KBM-7 (cell line): Measurements from ENCODE around the gene DNAJC11.

ENCODE experiments used
- DNase-seq: peaks from one replicate; pipeline ENCODE4 v3.0.0-alpha.2; 2015
- in situ Hi-C: fragments of 300-500 bp; cut with MboI; formaldehyde crosslinking; loops from 2 replicates; pipeline ENCODE4 v1.14.3; 2020; ENCODE audit warnings: low sequenced_read_pairs, low pct_unique_long_range_greater_than_20kb, mixed read lengths

The DNAJC11 gene

GRCh38 chr1:6632588-6633514 is 68.8 kb downstream of the DNAJC11 start:
- DNase-seq, result no peak
- in situ Hi-C loops, result no loop called here

DNA sequence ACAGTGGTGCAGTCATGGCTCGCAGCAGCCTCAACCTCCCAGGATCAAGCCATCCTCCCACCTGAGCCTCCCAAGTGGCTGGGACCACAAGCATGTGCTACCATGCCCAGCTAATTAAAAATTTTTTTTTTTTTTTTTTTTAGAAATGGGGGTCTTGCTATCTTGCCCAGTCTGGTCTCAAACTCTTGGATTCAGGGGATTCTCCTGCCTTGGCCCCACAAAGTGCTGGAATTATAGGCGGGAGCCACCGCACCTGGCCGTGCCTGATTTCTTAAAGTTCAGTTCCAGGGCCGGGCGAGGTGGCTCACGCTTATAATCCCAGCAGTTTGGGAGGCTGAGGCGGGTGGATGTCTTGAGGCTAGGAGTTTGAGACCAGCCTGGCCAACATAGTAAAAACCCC is 70.6 kb downstream of the DNAJC11 start:
- DNase-seq, result no peak
- in situ Hi-C loops, result no loop called here

GRCh38 chr1:6630027-6630426 is 71.6 kb downstream of the DNAJC11 start:
- in situ Hi-C loops, result no loop called here
- DNase-seq, result no peak

- no peak for DNase-seq
- in situ Hi-C loops, result no loop called here
Measured at GRCh38 chr1:6628971-6629479, 72.6 kb downstream of the DNAJC11 start.

GRCh38 chr1:6627841-6628545 is 73.6 kb downstream of the DNAJC11 start:
- in situ Hi-C loops, result no loop called here
- DNase-seq, result no peak

DNA sequence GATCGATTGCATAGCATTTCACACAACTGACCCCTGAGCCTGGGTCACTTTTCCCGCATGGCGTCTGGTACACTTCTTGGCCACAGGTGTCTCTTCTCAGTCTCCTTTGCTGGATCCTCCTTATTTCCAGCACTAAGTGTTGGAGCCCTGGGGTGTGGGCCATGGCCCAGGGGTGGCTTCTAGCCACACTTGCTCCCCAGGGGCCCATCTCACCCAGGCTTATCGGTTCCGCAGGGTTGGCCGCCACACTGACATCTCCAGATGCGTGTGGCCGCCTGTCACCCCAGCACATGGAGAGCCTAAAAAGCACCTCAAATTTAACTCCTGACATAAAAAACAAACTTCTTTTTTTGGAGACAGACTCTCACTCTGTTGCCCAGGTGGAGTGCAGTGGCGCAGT is 74.6 kb downstream of the DNAJC11 start:
- in situ Hi-C loops, result no loop called here
- no peak for DNase-seq

DNA sequence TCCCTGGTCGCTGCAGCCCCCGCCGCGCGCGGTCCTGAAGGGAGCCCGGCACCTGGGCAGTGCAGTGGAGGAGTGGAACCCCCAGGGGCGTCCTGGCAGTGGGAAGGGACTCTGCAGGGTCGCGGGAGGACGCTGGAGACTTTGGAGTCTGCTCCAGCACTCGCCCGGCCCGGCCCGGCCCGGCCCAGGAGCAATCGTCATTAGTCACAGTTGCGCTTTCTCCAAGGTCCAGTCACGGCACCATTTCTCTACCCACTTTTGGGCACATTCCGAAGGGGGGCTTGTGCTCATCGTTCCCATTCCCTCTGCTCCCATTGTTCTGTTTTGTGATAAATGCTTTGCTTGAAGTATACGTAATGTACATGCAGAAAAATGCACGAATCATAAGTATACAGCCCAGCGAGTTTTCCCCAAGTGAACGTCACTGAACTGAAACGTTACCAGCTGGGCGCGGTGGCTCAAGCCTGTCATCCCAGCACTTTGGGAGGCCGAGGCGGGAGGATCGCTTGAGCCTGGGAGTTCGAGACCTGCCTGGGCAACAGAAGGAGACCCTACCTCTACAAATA is 75.9 kb downstream of the DNAJC11 start:
- in situ Hi-C loops, result no loop called here
- DNase-seq, result peak; percentile 18

DNA sequence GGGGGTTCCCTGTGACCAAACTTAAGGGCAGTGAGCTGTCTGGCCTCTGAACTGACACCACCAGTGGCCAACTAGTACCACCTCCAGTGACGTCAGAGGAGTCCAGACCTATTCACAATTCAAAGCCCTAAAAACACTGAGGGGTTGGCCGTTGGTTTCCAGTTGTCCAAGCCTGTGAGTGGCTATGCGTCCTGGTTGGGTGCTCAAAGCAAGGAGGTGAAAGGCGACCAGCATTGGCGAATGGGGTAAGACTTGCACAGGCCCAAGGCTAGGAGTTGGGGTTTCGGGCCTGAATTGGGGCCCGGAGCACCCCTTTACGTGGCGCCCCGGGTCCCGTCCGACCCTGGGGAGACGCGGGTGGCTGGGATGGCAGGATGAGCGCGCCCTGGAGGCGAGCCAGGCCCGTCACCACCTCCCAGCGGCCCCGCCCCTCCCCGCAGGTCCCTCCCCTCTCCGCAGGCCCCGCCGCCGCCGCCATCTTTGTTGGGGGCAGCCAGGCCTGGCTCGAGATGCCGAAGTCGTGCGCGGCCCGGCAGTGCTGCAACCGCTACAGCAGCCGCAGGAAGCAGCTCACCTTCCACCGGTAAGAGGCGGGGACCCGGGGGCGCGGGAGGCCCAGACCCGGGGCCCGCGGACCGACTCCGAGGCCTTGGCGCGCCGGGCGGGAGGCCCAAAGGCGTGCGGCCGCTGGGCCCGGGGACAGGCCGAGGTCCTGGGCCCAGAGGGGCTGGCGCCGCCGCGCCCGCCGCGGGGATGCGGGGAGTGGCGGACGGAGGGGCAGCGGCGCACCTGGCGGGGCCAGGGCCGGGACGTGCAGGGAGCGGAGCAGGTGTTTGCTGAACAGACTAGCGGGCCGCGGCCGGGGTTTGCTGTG is 76.7 kb downstream of the DNAJC11 start, which contains the start of gene THAP3:
THAP3 (plus strand) TSS at position 159 of the 874 bp plus-strand sequence; CDS start at position 510, 351 bp downstream.
- in situ Hi-C loops, result no loop called here
- peak; percentile 74 for DNase-seq

DNA sequence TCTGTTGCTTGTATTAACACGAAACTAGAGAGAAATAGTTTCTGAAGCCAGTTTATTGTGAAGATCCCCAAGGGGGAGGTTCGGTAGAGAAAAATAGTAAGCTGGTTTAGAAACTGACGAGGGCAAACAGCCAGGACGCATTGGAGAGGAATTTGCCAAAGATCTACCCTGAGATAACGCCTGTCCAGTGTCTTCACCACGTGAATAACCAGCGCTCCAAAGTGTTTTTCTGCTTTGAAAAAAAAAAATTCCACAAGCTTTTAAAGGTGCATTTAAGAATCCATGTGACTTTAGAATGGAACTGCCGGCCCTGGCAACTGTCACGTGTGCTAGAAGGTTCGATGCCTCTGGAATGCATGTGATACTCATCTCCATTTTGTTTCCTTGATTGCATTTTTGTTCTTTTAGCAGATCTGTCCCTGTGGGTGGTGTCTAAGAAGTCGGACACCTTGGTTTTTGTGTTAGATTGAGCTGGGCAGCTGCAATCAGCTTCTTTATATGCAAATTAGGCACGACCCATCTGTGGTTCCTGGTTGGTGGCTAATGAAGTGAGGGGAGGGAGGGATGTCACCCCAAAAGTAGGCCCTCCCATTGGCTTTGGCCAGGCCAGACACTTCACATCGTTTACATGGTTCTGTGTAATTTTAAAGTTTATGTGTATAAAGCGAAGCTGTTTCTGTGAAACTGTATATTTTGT is 78.2 kb downstream of the DNAJC11 start:
- in situ Hi-C loops, result no loop called here
- DNase-seq, result no peak

GRCh38 chr1:6622396-6623152 is 79.0 kb downstream of the DNAJC11 start:
- in situ Hi-C loops, result no loop called here
- no peak for DNase-seq

DNA sequence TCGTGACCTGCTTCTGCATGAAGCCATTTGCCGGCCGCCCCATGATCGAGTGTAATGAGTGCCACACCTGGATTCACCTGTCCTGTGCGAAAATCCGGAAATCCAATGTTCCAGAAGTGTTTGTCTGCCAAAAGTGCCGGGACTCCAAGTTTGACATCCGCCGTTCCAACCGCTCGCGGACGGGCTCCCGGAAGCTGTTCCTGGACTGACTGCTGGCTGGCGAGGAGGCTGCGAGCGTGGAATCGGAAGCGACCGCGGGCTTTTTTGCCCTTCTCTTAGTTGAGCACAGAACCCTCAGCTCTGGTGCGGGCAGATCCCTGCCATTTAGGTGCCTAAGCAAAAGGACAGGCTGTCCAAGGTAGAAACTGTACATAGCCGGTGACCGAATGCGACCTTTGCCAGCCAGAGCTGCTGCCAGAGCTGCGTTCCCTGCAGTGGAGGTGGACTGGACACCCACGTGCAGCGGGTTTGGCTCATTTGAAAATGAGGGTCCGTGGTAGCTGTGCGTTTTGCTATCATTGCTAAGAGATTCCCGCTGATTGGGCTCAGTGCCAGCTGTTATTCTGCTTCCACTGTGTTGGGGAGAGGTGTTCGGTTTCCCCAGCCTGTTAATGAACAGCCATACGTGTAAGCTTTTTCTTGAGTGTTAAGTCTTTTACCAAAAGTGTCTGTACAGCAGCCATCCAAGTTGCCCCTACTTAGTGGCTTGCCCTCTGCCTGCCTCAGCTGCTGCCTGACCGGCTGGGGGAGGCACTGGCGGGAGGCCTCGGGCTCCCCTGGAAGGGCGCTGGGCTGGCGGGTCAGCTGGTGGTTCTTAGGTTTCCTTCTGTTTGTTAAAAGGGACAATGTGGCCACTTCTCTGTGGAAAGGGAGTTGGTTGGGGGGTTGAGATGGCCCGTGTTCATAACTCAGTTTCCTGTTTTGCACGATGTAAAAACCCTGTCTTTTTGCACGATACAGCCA is 79.9 kb downstream of the DNAJC11 start:
- no peak for DNase-seq
- in situ Hi-C loops, result no loop called here

DNA sequence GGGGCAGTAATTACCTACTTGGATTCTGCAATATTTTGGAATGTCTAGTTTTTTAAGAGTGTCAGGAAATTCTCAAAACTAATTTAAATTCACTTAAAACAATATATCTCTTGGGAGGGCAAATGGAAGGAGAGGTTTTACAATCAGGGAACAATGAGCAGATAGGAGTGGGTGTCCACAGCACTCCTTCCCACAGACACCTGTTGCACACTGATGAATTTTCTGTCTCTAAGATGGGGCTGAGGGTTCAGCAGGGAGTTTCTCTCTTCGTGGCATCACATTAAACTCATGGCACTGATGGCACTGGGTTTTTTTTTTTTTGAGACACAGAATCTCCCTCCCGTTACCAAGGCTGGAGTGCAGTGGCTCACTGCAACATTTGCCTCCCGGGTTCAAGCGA is 82.6 kb downstream of the DNAJC11 start:
- DNase-seq, result no peak
- in situ Hi-C loops, result no loop called here

GRCh38 chr1:6614929-6615785 is 86.5 kb downstream of the DNAJC11 start:
- DNase-seq, result no peak
- in situ Hi-C loops, result no loop called here

DNA sequence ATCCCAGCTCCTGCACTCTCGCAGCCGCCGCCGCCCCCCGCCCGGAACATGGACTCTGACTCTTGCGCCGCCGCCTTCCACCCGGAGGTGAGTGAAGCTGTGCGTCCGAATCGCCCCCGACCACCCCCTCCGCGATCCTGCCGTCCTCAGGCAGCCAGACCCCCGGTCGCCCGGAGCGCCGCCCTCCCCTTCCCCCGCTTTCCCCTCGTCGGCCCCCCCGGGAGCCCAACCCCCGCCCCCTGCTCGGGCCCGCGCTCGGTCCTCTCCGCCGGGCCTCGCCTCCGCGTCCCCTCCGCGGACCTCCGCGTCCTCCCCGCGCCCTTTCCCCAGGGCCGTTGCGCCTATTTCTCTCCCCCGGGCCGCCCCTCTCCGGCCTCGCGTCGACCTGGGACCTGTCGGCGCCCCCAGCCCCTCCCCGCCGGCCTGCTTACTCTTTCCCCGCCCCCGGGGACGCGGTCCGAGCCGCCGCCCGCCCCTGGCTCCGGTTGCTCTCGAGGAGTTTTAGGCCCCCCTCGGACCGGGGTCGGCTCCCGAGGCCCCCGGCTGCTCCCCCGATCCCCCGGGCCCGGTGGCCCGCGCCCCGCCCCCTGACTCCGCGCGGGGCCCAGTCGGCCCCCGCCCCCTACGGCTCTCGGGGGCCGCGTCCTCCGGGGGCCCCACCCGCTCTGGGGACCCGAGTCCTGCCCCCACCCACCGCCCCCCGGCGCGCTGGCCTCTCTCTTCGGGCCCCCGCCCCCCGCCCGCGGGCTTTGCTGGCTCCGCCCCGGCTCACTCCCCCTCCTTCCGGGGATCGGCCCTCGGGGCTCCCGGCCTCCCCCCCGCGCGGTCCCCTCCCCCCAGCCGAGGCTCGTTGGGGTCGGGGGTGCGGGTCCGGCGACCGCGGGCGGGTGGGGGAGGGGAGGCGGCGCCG is 87.3 kb downstream of the DNAJC11 start:
- no peak for DNase-seq
- in situ Hi-C loops, result no loop called here
